Activated T-cell treated with anti-CD3 and anti-CD28 coated beads, Interleukin-2, amount 50 U/mL, for 72 hours (primary cell): ENCODE data around the gene SLC17A4. TPM values are rescaled to one million over a fixed set of nuclear protein-coding genes. Genes with fewer than 3 reads are reported as not detected.

ENCODE experiments used
- ATAC-seq, 2 donors: fragments of 150-1000 bp; cut with Tn5 transposase; replicated peaks in 1 of 2; 2 replicates each; pipeline ENCODE4 v1.10.0; 2021; ENCODE audit warnings: moderate library complexity in 2 of 2, mild to moderate bottlenecking in 1 of 2
- DNase-seq, 2 donors: peaks; one replicate each; pipeline ENCODE4 v3.0.0; 2021 to 2022; ENCODE audit warnings: mixed read lengths in 1 of 2
- H3K27ac Mint-ChIP-seq: one replicate; pipeline ENCODE4 v1.8.0; 2022; ENCODE audit warnings: mild to moderate bottlenecking, moderate library complexity, mixed read lengths
- H3K27me3 Mint-ChIP-seq: one replicate; pipeline ENCODE4 v1.8.0; 2022; ENCODE audit warnings: low read depth, mixed read lengths
- H3K36me3 Mint-ChIP-seq, 2 donors: one replicate each; pipeline ENCODE4 v1.8.0; 2022; ENCODE audit warnings: mixed read lengths in 2 of 2, mild to moderate bottlenecking in 1 of 2; ENCODE audit not compliant: insufficient read depth in 2 of 2
- H3K4me1 Mint-ChIP-seq: one replicate; pipeline ENCODE4 v1.8.0; 2022; ENCODE audit warnings: low read depth, mixed read lengths
- H3K4me3 Mint-ChIP-seq, 2 donors: one replicate each; pipeline ENCODE4 v1.8.0; 2022; ENCODE audit warnings: mild to moderate bottlenecking in 2 of 2, mixed read lengths in 2 of 2, moderate library complexity in 2 of 2
- H3K9me3 Mint-ChIP-seq, 2 donors: one replicate each; pipeline ENCODE4 v1.8.0; 2022; ENCODE audit warnings: mixed read lengths in 2 of 2
- total RNA-seq, 2 donors: library from RNA; stranded (reverse); gene quantifications; one replicate each; pipeline ENCODE4 v1.2.3, GENCODE V29; 2022

The SLC17A4 gene, protein sequence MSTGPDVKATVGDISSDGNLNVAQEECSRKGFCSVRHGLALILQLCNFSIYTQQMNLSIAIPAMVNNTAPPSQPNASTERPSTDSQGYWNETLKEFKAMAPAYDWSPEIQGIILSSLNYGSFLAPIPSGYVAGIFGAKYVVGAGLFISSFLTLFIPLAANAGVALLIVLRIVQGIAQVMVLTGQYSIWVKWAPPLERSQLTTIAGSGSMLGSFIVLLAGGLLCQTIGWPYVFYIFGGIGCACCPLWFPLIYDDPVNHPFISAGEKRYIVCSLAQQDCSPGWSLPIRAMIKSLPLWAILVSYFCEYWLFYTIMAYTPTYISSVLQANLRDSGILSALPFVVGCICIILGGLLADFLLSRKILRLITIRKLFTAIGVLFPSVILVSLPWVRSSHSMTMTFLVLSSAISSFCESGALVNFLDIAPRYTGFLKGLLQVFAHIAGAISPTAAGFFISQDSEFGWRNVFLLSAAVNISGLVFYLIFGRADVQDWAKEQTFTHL
- not detected for total RNA-seq

DNA sequence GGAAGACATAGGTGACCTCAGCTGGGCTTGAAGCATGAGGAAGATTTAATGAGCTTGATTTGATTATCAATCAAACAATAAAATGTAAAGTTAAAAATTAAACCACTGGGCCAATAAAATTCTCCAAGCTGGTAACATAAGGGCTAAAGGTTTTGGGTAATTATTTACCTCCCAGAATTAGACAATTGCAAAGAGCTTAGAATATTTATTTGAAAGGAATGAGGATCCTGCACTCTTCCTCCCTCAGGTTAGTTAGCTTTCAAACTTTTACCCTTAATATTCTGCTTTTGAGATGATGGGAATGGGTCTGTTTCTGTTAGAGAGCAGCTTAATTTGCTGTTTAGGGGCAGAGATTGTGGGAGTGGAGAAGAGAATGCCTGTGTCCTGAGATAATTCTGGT is at the start of gene SLC17A4:
SLC17A4 (plus strand) TSS at position 208 of the 400 bp plus-strand sequence. CDS start 7,221 bp downstream, outside the sequence.
- Mint-ChIP-seq H3K36me3 (no peaks in the 10 kb centered on the region), H3K4me1 (no peaks in the 10 kb centered on the region), H3K4me3 (no peak within 1 kb of the TSS), H3K27ac (no peak within 1 kb of the TSS), H3K9me3 (no peaks in the 10 kb centered on the region), H3K27me3 (peaks cover 42% of the 10 kb centered on the region)
- ATAC-seq (no peak), DNase-seq (no peak)

DNA sequence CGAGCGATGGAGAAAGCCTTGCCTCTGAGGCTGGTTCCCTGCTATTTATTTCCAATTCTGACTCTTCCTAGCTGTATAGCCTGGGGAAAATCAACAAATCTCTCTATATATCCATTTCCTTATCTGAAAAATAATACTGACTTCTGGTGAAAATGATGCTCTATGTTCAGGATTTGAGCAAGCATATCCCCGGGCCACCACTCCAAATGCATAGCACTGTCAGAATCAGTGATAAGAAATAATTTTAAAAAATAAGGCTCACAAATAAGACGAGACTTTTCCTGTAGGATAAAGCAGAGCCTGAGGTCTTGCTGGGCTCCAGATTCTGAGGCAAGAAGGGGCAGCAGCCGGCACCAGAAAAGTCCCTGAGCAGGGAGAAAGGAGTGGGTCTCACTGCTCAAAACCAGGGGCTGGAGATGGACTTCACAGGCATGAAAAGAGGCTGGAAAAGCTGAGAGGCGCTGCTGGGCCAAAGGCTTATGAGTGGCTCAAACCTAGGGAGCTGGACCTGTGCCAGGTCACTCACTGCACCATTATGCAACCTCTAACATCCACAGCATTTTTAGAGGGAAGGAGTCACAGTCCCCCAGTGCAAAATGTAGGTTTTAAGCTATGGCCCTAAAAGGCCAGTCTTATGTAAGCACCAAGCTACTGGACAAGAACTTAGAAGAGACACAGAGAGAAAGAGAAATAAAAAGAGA is 48.1 kb upstream of the SLC17A4 start:
- DNase-seq (no peak), ATAC-seq (no peak)
- Mint-ChIP-seq H3K27me3 (peaks cover 20% of the 10 kb centered on the region), H3K27ac (no peak overlapping the region), H3K9me3 (no peaks in the 10 kb centered on the region), H3K4me1 (no peaks in the 10 kb centered on the region), H3K36me3 (no peaks in the 10 kb centered on the region), H3K4me3 (no peak overlapping the region)

DNA sequence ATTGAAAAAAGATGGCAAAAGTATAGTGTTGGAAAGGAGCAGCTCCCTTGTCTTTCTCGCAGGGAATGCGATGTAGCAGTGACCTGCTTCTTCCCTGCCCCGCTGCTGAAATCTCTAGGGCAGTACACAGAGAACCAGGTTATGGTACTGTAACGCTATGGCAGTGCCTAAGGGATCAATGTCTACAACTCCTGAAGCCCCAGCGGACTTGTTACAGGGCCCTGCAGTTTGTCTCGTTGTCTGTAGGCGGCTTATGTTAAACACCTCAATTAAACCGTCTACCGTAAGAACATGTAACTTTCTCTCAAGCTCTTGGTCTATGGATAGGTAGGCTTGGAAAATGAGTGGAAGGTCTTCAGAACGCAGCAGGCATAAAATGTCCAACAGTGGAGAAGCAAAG is 44.8 kb upstream of the SLC17A4 start:
- Mint-ChIP-seq H3K9me3 (no peaks in the 10 kb centered on the region), H3K27me3 (peaks cover 26% of the 10 kb centered on the region), H3K36me3 (no peaks in the 10 kb centered on the region), H3K4me1 (no peaks in the 10 kb centered on the region), H3K27ac (no peak overlapping the region), H3K4me3 (no peak overlapping the region)
- DNase-seq (no peak), ATAC-seq (no peak)

DNA sequence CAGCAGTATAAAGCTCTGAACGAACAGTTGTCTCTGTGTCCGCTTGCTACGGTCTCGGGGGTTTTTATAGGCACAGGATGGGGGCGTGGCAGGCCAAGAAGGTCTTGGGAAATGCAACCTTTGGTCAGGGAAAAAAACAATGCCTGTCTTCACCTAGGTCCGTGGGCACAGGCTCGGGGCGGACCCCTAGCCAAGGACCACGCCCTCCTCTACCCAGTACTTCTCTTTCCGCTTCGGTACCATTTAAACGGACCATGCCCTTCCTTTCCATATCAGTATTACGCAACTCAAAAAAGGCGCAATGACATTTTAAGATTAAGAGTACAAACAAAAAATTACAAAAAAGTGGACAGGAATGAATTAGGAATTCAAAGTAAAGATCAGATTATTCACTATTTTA is 44.3 kb upstream of the SLC17A4 start:
- H3K4me1 Mint-ChIP-seq, result no peaks in the 10 kb centered on the region
- no peak overlapping the region for H3K4me3 Mint-ChIP-seq
- ATAC-seq (no peak), DNase-seq (no peak)
- peaks cover 26% of the 10 kb centered on the region for H3K27me3 Mint-ChIP-seq
- no peaks in the 10 kb centered on the region for H3K36me3 Mint-ChIP-seq
- no peak overlapping the region for H3K27ac Mint-ChIP-seq
- H3K9me3 Mint-ChIP-seq, result no peaks in the 10 kb centered on the region

DNA sequence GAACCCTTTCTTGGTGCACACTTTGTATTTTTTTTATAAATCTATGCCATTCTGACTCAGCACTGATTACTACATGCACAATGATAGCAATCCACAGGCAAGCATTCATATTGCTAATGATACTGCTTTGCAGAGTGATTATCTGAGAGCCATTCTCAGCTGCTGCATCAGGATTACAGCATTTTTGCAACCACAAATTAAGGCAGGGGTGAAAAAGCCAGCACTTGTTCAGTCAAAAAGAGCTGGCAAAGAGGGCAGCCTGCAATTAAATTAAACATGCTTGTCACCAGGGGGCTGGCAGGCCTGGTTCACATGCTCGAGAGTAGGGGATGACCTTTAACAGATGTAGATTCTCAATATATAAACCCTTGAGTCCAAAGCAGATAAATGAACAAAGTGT is 40.7 kb upstream of the SLC17A4 start:
- H3K27ac Mint-ChIP-seq, result no peak overlapping the region
- no peaks in the 10 kb centered on the region for H3K36me3 Mint-ChIP-seq
- H3K27me3 Mint-ChIP-seq, result peaks cover 6% of the 10 kb centered on the region
- ATAC-seq (no peak), DNase-seq (no peak)
- no peak overlapping the region for H3K4me3 Mint-ChIP-seq
- H3K4me1 Mint-ChIP-seq, result no peaks in the 10 kb centered on the region
- H3K9me3 Mint-ChIP-seq, result no peaks in the 10 kb centered on the region

DNA sequence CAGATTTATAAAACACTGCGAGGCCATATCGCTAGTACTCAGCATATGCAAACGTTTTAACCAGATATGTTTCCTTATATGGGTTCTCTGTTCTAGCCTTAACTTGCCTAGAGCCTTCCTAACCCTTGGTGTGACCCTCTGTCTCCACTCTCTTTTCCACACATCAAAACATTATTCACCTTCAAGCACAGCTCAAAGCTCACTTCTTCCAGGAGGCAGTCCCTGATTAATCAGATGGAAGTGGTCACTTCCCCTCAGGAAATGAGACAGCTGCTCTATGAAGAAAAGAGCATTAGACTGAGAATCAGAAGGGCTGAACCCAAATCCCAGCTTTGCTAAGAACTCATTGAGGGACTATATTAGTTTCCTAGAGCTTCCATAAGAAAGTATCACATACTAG is 39.8 kb upstream of the SLC17A4 start:
- no peaks in the 10 kb centered on the region for H3K36me3 Mint-ChIP-seq
- no peaks in the 10 kb centered on the region for H3K9me3 Mint-ChIP-seq
- peaks cover 6% of the 10 kb centered on the region for H3K27me3 Mint-ChIP-seq
- DNase-seq (no peak), ATAC-seq (no peak)
- H3K27ac Mint-ChIP-seq, result no peak overlapping the region
- H3K4me1 Mint-ChIP-seq, result no peaks in the 10 kb centered on the region
- H3K4me3 Mint-ChIP-seq, result no peak overlapping the region

DNA sequence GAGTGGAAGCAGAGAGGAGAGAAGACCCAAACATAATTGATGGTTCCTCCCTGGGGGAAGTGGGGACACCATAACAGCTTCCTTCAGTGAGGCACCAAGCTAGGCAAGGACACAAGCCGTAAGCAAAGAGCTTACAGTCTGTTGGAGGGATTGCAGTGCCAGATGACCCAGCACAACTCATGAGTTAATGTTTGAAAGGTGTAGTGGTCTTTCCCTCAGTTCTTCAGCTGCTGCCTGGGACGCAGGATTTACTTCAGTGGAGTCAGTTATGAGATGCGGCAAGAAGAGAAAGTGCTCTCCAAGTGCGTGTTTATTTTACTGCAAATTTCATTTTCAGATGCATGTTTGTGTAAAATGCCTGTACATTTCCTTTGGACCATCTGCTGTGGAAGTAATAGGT is 38.7 kb upstream of the SLC17A4 start:
- H3K36me3 Mint-ChIP-seq, result no peaks in the 10 kb centered on the region
- peaks cover 4% of the 10 kb centered on the region for H3K4me1 Mint-ChIP-seq

DNA sequence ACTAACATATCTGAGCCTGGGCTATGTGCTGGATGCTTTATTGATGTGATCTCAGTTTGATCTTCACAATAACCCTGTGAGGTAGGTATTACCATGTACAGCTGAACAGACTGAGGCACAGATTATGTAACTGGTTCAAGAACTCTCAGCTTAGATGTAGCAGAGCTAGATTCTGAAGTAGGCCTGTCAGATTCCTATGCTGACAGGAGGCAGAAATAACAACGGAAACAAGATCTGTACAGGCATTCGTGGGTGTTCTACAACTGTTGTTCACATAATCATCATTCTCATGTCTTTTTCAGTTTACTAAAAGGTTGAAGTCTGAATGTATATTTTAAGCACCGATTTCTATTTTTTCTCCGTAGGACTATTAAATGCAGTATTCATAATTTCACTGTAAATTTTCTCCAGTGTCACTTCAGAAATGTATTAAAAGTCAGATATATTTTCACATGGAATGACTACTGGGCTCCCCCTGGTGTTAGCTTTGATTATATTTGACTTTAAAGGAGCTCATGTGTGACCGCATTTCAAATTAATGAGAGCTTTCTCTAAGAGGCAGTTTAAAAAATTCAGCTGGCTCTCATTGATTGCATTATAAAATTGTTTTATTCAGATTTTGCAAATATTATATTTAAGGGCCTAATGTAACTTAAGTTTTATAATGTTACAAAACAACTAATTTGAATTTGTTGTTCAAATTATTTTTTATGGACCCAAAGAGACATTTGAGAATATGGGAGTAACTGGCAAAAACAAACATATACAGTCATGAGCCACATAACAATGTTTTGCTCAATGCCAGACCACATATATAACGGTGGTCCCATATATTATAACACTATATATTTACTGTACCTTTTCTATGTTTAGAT is 36.4 kb upstream of the SLC17A4 start:
- Mint-ChIP-seq H3K4me1 (peaks cover 5% of the 10 kb centered on the region), H3K4me3 (no peak overlapping the region), H3K27me3 (peaks cover 21% of the 10 kb centered on the region), H3K9me3 (no peaks in the 10 kb centered on the region), H3K36me3 (no peaks in the 10 kb centered on the region), H3K27ac (no peak overlapping the region)
- no peak for DNase-seq
- ATAC-seq, result no peak

More for the DNA sequence above, 38.7 kb upstream of the SLC17A4 start:
- DNase-seq (no peak), ATAC-seq (no peak)
- Mint-ChIP-seq H3K27me3 (peaks cover 6% of the 10 kb centered on the region), H3K4me3 (no peak overlapping the region), H3K27ac (no peak overlapping the region), H3K9me3 (no peaks in the 10 kb centered on the region)

DNA sequence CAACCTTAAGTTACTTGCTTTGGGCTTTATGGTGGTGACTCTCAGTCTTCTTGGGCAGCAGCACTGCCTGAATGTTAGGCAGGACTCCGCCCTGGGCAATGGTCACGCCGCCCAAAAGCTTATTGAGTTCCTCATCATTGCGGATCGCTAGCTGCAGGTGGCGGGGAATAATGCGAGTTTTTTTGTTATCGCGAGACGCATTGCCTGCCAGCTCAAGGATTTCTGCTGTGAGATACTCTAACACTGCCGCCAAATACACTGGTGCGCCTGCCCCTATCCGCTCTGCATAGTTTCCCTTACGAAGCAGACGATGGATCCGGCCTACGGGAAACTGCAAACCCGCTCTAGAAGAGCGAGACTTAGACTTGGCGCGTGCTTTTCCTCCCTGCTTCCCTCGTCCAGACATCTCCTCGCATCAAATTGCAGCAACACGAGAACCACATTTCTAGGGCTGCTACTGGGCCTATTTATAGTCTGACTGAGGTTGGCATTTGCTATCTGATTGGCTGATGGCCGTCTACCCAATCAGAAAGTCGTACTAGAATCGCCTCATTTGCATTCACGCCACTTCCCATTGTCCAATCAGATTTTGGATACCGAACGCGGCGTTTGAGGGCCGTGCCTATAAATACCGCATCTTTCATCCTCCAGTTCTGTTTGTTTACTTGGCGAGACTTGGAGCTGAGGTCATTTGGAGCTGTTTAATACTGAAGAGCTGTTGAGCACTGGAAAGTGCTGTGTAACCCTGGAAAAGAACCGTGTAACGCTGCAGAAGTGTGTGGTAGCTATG is 28.2 kb upstream of the SLC17A4 start:
- ATAC-seq, result no peak
- H3K36me3 Mint-ChIP-seq, result no peaks in the 10 kb centered on the region
- no peak overlapping the region for H3K27ac Mint-ChIP-seq
- DNase-seq, result no peak
- no peak overlapping the region for H3K4me3 Mint-ChIP-seq
- peaks cover 33% of the 10 kb centered on the region for H3K27me3 Mint-ChIP-seq
- no peaks in the 10 kb centered on the region for H3K4me1 Mint-ChIP-seq
- no peaks in the 10 kb centered on the region for H3K9me3 Mint-ChIP-seq

DNA sequence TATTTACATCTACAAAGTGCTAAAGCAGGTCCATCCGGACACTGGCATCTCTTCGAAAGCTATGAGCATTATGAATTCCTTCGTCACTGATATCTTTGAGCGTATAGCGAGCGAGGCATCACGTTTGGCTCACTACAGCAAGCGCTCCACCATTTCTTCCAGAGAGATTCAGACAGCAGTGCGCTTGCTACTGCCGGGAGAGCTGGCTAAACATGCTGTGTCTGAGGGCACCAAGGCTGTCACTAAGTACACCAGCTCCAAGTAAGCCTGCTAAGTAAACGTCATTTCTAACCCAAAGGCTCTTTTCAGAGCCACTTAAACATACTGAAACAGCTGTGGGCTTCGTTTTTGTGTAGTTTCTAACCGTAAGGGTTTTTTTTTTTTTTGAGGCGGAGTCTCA is 27.5 kb upstream of the SLC17A4 start:
- no peaks in the 10 kb centered on the region for H3K4me1 Mint-ChIP-seq
- ATAC-seq, result no peak
- H3K4me3 Mint-ChIP-seq, result no peak overlapping the region
- no peak for DNase-seq
- H3K27ac Mint-ChIP-seq, result no peak overlapping the region
- peaks cover 31% of the 10 kb centered on the region for H3K27me3 Mint-ChIP-seq
- H3K36me3 Mint-ChIP-seq, result no peaks in the 10 kb centered on the region
- H3K9me3 Mint-ChIP-seq, result no peaks in the 10 kb centered on the region

DNA sequence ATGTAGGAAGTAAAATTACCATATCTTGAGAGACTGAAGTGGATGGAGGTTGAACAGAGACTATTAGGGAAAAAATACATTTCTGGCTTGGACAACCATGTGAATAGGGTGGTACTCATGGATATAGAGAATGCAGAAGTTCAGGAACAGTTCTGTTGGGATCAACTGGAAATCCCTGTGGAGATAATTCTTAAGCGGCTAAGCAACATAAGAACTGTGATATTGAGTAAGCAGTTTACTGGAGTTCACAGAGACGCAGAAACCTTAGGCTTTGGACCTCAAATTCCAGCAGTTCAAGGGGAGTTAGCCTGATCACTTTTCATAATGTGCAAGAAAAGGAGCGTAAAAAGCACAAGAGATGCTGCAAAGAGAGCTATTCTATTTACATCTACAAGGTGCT is 23.6 kb upstream of the SLC17A4 start:
- Mint-ChIP-seq H3K9me3 (no peaks in the 10 kb centered on the region), H3K27ac (no peak overlapping the region), H3K36me3 (peaks cover 0 to 3% of the 10 kb centered on the region in 2 donors), H3K27me3 (peaks cover 55% of the 10 kb centered on the region), H3K4me3 (no peak overlapping the region), H3K4me1 (no peaks in the 10 kb centered on the region)
- ATAC-seq (no peak), DNase-seq (no peak)

DNA sequence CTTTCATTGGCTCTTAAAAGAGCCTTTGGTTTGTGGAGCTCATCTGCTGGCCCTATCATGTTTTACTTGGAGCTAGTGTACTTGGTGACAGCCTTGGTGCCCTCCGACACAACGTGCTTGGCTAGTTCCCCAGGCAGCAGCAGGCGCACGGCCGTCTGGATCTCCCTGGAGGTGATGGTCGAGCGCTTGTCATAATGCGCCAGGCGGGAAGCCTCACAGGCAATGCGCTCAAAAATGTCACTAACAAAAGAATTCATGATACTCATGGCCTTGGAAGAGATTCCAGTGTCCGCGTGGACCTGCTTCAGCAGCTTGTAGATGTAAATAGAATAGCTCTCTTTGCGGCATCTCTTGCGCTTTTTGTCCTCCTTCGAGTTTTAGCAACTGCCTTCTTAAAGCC is 22.8 kb upstream of the SLC17A4 start:
- H3K9me3 Mint-ChIP-seq, result no peaks in the 10 kb centered on the region
- H3K36me3 Mint-ChIP-seq, result peaks cover 0 to 3% of the 10 kb centered on the region in 2 donors
- H3K4me1 Mint-ChIP-seq, result no peaks in the 10 kb centered on the region
- ATAC-seq (no peak), DNase-seq (no peak)
- H3K4me3 Mint-ChIP-seq, result no peak overlapping the region
- H3K27me3 Mint-ChIP-seq, result peaks cover 62% of the 10 kb centered on the region
- H3K27ac Mint-ChIP-seq, result no peak overlapping the region
